WTC11 (cell line): ENCODE data around the gene ACTN1. TPM values are rescaled to one million over a fixed set of nuclear protein-coding genes. Genes with fewer than 3 reads are reported as not detected.
"Not testable (repeated sequence)": the region's sequence is repeated elsewhere in the genome, so short reads cannot be mapped to it uniquely, and the experiment has no call there.

Experiments
- ATAC-seq: fragments of 200-7000 bp; cut with Tn5 transposase; 2 replicates; pipeline ENCODE4 v1.10.0; 2021; ENCODE audit warnings: mild to moderate bottlenecking, moderate library complexity
- CTCF ChIA-PET: fragments of 300-600 bp; sonication (Branson Sonifier 250); formaldehyde crosslinking; loops from one replicate; lab custom pipeline; 2021; ENCODE audit warnings: antibody characterized with exemption; lab: Charles Lee
- POLR2A ChIA-PET: fragments of 350-600 bp; sonication (Branson Sonifier 250); formaldehyde crosslinking; loops from one replicate; lab custom pipeline; 2021; ENCODE audit warnings: antibody characterized with exemption; lab: Charles Lee
- DNase-seq: peaks from one replicate; pipeline ENCODE4 v3.0.0; 2021; ENCODE audit warnings: low spot score
- H3K27ac Mint-ChIP-seq: 2 replicates; pipeline ENCODE4 v1.8.0; 2021; ENCODE audit warnings: mixed read lengths
- H3K27me3 Mint-ChIP-seq: 2 replicates; pipeline ENCODE4 v1.8.0; 2021; ENCODE audit warnings: low read depth, mild to moderate bottlenecking, moderate library complexity, mixed read lengths
- H3K36me3 Mint-ChIP-seq: 2 replicates; pipeline ENCODE4 v1.8.0; 2021; ENCODE audit warnings: mixed read lengths
- H3K4me1 Mint-ChIP-seq: 2 replicates; pipeline ENCODE4 v1.8.0; 2022; ENCODE audit warnings: mixed read lengths
- H3K4me3 Mint-ChIP-seq: 2 replicates; pipeline ENCODE4 v1.8.0; 2021; ENCODE audit warnings: mild to moderate bottlenecking, moderate library complexity, mixed read lengths
- H3K9me3 Mint-ChIP-seq: 2 replicates; pipeline ENCODE4 v1.8.0; 2021; ENCODE audit warnings: mixed read lengths
- AFF4 ChIP-seq: sonication (generic); formaldehyde crosslinking; IDR thresholded peaks from 2 replicates; pipeline ENCODE4 v1.8.1; 2023; ENCODE audit warnings: mild to moderate bottlenecking, missing genetic modification reagents, borderline replicate concordance
- ATF3 ChIP-seq: sonication (generic); formaldehyde crosslinking; conservative IDR thresholded peaks from 2 replicates; pipeline ENCODE4 v1.8.1; 2022; ENCODE audit warnings: mild to moderate bottlenecking, missing genetic modification reagents
- ATF6 ChIP-seq: sonication (generic); formaldehyde crosslinking; IDR thresholded peaks from 2 replicates; pipeline ENCODE4 v1.8.1; 2023; ENCODE audit warnings: mild to moderate bottlenecking, missing genetic modification reagents
- ETV6 ChIP-seq: sonication (generic); formaldehyde crosslinking; IDR thresholded peaks from 2 replicates; pipeline ENCODE4 v1.8.1; 2022; ENCODE audit warnings: mild to moderate bottlenecking, missing genetic modification reagents
- JAZF1 ChIP-seq: fragments of 250-450 bp; sonication (Bioruptor Pico); IDR thresholded peaks from 2 replicates; pipeline ENCODE4 v1.9.0; 2021; ENCODE audit warnings: moderate library complexity, mild to moderate bottlenecking, inconsistent platforms
- MAX ChIP-seq: sonication (generic); formaldehyde crosslinking; IDR thresholded peaks from 2 replicates; pipeline ENCODE4 v1.8.0; 2022; ENCODE audit warnings: mild to moderate bottlenecking, missing genetic modification reagents
- NR2C2 ChIP-seq: sonication (generic); formaldehyde crosslinking; IDR thresholded peaks from 2 replicates; pipeline ENCODE4 v1.8.0; 2022; ENCODE audit warnings: mild to moderate bottlenecking, missing genetic modification reagents
- PRRX2 ChIP-seq: fragments of 250-450 bp; sonication (Bioruptor Pico); IDR thresholded peaks from 2 replicates; pipeline ENCODE4 v1.8.0; 2021; ENCODE audit warnings: mild to moderate bottlenecking
- ZBTB21 ChIP-seq: sonication (generic); formaldehyde crosslinking; IDR thresholded peaks from 2 replicates; pipeline ENCODE4 v1.8.1; 2023; ENCODE audit warnings: mild to moderate bottlenecking, missing genetic modification reagents, borderline replicate concordance
- ZMAT4 ChIP-seq: fragments of 250-450 bp; sonication (Bioruptor Pico); IDR thresholded peaks from 2 replicates; pipeline ENCODE4 v1.9.0; 2021; ENCODE audit warnings: mild to moderate bottlenecking
- ZNF121 ChIP-seq: sonication (generic); formaldehyde crosslinking; IDR thresholded peaks from 2 replicates; pipeline ENCODE4 v1.8.0; 2023; ENCODE audit warnings: missing genetic modification reagents
- ZNF138 ChIP-seq: sonication (generic); formaldehyde crosslinking; conservative IDR thresholded peaks from 2 replicates; pipeline ENCODE4 v1.8.1; 2022; ENCODE audit warnings: mild to moderate bottlenecking, moderate library complexity, missing genetic modification reagents
- ZNF423 ChIP-seq: fragments of 250-450 bp; sonication (Bioruptor Pico); IDR thresholded peaks from 2 replicates; pipeline ENCODE4 v2.1.2; 2022; ENCODE audit warnings: mild to moderate bottlenecking, moderate library complexity
- ZNF425 ChIP-seq: fragments of 250-450 bp; sonication (Bioruptor Pico); conservative IDR thresholded peaks from 2 replicates; pipeline ENCODE4 v1.9.0; 2021; ENCODE audit warnings: mild to moderate bottlenecking
- ZNF512 ChIP-seq: sonication (generic); formaldehyde crosslinking; IDR thresholded peaks from 2 replicates; pipeline ENCODE4 v1.8.1; 2022; ENCODE audit warnings: missing genetic modification reagents, borderline replicate concordance
- ZSCAN18 ChIP-seq: fragments of 250-450 bp; sonication (Bioruptor Pico); IDR thresholded peaks from 2 replicates; pipeline ENCODE4 v2.1.2; 2022; ENCODE audit warnings: mild to moderate bottlenecking, moderate library complexity
- total RNA-seq: library from RNA; stranded (reverse); gene quantifications from 3 replicates; pipeline ENCODE4 v1.2.3, GENCODE V29; 2021

ACTN1 gene
- total RNA-seq, 1 experiment from 2014 or later: 196 TPM

GRCh38 chr14:69023035-69023434 lies 43.9 kb upstream of the ACTN1 start (continued):
- no peak for TF ChIP-seq NR2C2 (CRISPR knock-in tag)
- TF ChIP-seq JAZF1 (CRISPR knock-in tag): no peak
- TF ChIP-seq MAX: no peak

- Mint-ChIP-seq H3K27ac (0 out of 2 replicates have a peak overlapping the region, but pooled peaks have one; percentile 33), H3K4me1 (peaks cover 12% of the 10 kb centered on the region)
- POLR2A ChIA-PET, H3K27me3 Mint-ChIP-seq, DNase-seq, H3K9me3 Mint-ChIP-seq, ATAC-seq, H3K4me3 Mint-ChIP-seq, H3K36me3 Mint-ChIP-seq, CTCF ChIA-PET: not testable (repeated sequence)
Observed at GRCh38 chr14:69022093-69022492, 43.0 kb upstream of the ACTN1 start.

- H3K27ac Mint-ChIP-seq: no peak overlapping the region
- H3K4me1 Mint-ChIP-seq: peaks cover 35% of the 10 kb centered on the region
- H3K36me3 Mint-ChIP-seq: no peaks in the 10 kb centered on the region
- H3K27me3 Mint-ChIP-seq: no peaks in the 10 kb centered on the region
- no peak overlapping the region for H3K4me3 Mint-ChIP-seq
- ChIA-PET POLR2A (no interaction called here), CTCF (interaction anchor here (1.0 kb wide), 1 partner anchor 84 kb away, joined by 3 read pairs; no protein-coding TSS in a partner anchor)
- ATAC-seq: no peak
- no peaks in the 10 kb centered on the region for H3K9me3 Mint-ChIP-seq
- no peak for DNase-seq
- no peak for TF ChIP-seq ETV6 (CRISPR knock-in tag)
- TF ChIP-seq ZNF425 (CRISPR knock-in tag): no peak
- no peak for TF ChIP-seq ZBTB21 (CRISPR knock-in tag)
- no peak for TF ChIP-seq ATF3 (CRISPR knock-in tag)
- no peak for TF ChIP-seq ZNF121 (CRISPR knock-in tag)
- TF ChIP-seq AFF4 (CRISPR knock-in tag): no peak
- no peak for TF ChIP-seq ZNF423 (CRISPR knock-in tag)
- TF ChIP-seq ZNF512 (CRISPR knock-in tag): no peak
- no peak for TF ChIP-seq ZSCAN18
- TF ChIP-seq PRRX2: no peak
- no peak for TF ChIP-seq ZNF138 (CRISPR knock-in tag)
- no peak for TF ChIP-seq ATF6 (CRISPR knock-in tag)
- no peak for TF ChIP-seq ZMAT4 (CRISPR knock-in tag)
Observed at GRCh38 chr14:69017706-69018105, 38.6 kb upstream of the ACTN1 start.
